MV-4-11 (cell line): Measurements from ENCODE around the gene GSS.
"Not testable (repeated sequence)": the region's sequence is repeated elsewhere in the genome, so short reads cannot be mapped to it uniquely, and the experiment has no call there.

ENCODE experiments used
- DNase-seq: peaks from one replicate; lab custom pipeline; 2025; lab: John Stamatoyannopoulos, UW

The GSS gene

GRCh38 chr20:34904202-34904621 is 51.4 kb downstream of the GSS start:
- peak; percentile 72 for DNase-seq

GRCh38 chr20:34898731-34899130 is 56.9 kb downstream of the GSS start:
- DNase-seq, result not testable (repeated sequence)

- DNase-seq, result not testable (repeated sequence)
These were observed 57.5 kb downstream of the GSS start for GRCh38 chr20:34898129-34898528.

GRCh38 chr20:34896086-34896621 is 59.5 kb downstream of the GSS start:
- DNase-seq, result no peak

GRCh38 chr20:34895465-34895864 is 60.1 kb downstream of the GSS start:
- no peak for DNase-seq

GRCh38 chr20:34894723-34895122 is 60.9 kb downstream of the GSS start:
- no peak for DNase-seq

GRCh38 chr20:34892671-34893070 is 62.9 kb downstream of the GSS start:
- peak; percentile 31 for DNase-seq

- peak; percentile 88 for DNase-seq
These were observed 64.2 kb downstream of the GSS start for GRCh38 chr20:34891166-34892062.

- DNase-seq, result no peak
These were observed 67.1 kb downstream of the GSS start for GRCh38 chr20:34888468-34888867.

- no peak for DNase-seq
These were observed 68.6 kb downstream of the GSS start for GRCh38 chr20:34887023-34887422.

GRCh38 chr20:34886122-34886521 is 69.5 kb downstream of the GSS start:
- DNase-seq, result no peak

- DNase-seq, result no peak
These were observed 71.3 kb downstream of the GSS start for GRCh38 chr20:34884260-34884659.

- no peak for DNase-seq
These were observed 71.8 kb downstream of the GSS start for GRCh38 chr20:34883809-34884208.

GRCh38 chr20:34883087-34883688 is 72.4 kb downstream of the GSS start:
- no peak for DNase-seq

GRCh38 chr20:34881689-34882088 is 73.9 kb downstream of the GSS start:
- DNase-seq, result no peak

- DNase-seq, result not testable (repeated sequence)
These were observed 74.6 kb downstream of the GSS start for GRCh38 chr20:34880971-34881370.

- no peak for DNase-seq
These were observed 75.3 kb downstream of the GSS start for GRCh38 chr20:34880215-34880850.
